Prostate gland (tissue), 2 donors: ENCODE results near the gene AUTS2. TPM values are rescaled to one million over a fixed set of nuclear protein-coding genes. Genes with fewer than 3 reads are reported as not detected.

Experiments
- DNase-seq: peaks from one replicate; pipeline ENCODE4 v3.0.0-alpha.2; 2019; ENCODE audit warnings: low spot score
- H3K27ac ChIP-seq, 2 donors: fragments of 200-600 bp; sonication (generic); 2 replicates each; pipeline ENCODE4 v1.5.1; 2017 to 2019
- H3K27me3 ChIP-seq: fragments of 200-600 bp; sonication (generic); replicated peaks from 2 replicates; pipeline ENCODE4 v1.5.1; 2019; ENCODE audit not compliant: insufficient read depth
- H3K36me3 ChIP-seq, 2 donors: fragments of 200-600 bp; sonication (generic); 1 replicate in 1 of 2; 2 replicates in 1 of 2; pipeline versions ENCODE4 v1.5.1 to v1.8.1; 2017 to 2019
- H3K4me1 ChIP-seq: fragments of 200-600 bp; sonication (generic); replicated peaks from 2 replicates; pipeline ENCODE4 v1.5.1; 2019
- H3K4me3 ChIP-seq, 2 donors: fragments of 200-600 bp; sonication (generic); 2 replicates each; pipeline ENCODE4 v1.5.1; 2017 to 2019
- H3K9me3 ChIP-seq: fragments of 200-600 bp; sonication (generic); 2 replicates; pipeline ENCODE4 v1.5.1; 2017
- POLR2A ChIP-seq: fragments of 450-650 bp; IDR thresholded peaks from one replicate; pipeline ENCODE4 v1.6.1; 2016; ENCODE audit warnings: antibody characterized with exemption, mild to moderate bottlenecking
- POLR2AphosphoS5 ChIP-seq: sonication (generic); formaldehyde crosslinking; IDR thresholded peaks from one replicate; pipeline ENCODE4 v1.6.1; 2017; ENCODE audit warnings: antibody characterized with exemption
- WGBS: methylation state at CpG from one replicate; pipeline ENCODE4 v1.1.5; 2018; 5-methylcytosine and 5-hydroxymethylcytosine counted together
- intact Hi-C: fragments of 100-400 bp; cut with DNase I; formaldehyde crosslinking; loops from one replicate; pipeline ENCODE4 v1.14.2; 2022
- total RNA-seq, 2 donors: library from RNA; depleted of rRNA; stranded (reverse); fragments of >200 nt; gene quantifications; one replicate each; pipeline ENCODE4 v1.1.0, GENCODE V29; 2016
- TF ChIP-seq, protein P1 (sequence below), 4 experiments: fragments of 200-600 bp in 2 of 4; fragments of 450-650 bp in 2 of 4; sonication (generic) in 2 of 4; IDR thresholded peaks; 1 replicate in 3 of 4; 2 replicates in 1 of 4; pipeline ENCODE4 v1.5.1; 2016 to 2019; ENCODE audit warnings: antibody characterized with exemption in 4 of 4, mild to moderate bottlenecking in 2 of 4, moderate library complexity in 2 of 4

The AUTS2 gene
- total RNA-seq, 2 donors from 2014 or later, result 25.0 to 55.2 TPM

DNA sequence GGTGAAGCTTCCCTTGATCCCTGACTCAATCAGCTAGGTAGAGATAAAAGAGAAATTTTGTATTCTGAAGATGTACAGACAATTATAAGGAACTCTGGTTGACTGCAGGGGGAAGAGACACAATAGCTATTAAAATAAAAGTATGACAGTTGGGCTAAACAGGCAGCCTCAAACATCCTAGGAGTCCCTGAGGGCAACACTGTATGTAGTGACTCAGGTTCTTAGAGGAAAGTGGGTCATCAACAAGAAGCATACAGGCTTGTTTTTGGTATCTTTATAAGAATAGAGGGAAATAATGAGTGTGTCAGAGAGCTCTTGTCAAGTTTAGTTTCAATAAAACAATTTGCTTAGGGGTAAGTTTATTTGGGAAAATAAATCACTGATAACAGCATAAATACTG is 150.3 kb downstream of the AUTS2 start:
- Histone ChIP-seq H3K4me1 (no peaks in the 10 kb centered on the region), H3K27me3 (no peaks in the 10 kb centered on the region), H3K27ac (no peak overlapping the region), H3K4me3 (no peak overlapping the region), H3K36me3 (no peaks in the 10 kb centered on the region), H3K9me3 (no peaks in the 10 kb centered on the region)
- DNase-seq, result no peak
- TF ChIP-seq, protein P1, sequence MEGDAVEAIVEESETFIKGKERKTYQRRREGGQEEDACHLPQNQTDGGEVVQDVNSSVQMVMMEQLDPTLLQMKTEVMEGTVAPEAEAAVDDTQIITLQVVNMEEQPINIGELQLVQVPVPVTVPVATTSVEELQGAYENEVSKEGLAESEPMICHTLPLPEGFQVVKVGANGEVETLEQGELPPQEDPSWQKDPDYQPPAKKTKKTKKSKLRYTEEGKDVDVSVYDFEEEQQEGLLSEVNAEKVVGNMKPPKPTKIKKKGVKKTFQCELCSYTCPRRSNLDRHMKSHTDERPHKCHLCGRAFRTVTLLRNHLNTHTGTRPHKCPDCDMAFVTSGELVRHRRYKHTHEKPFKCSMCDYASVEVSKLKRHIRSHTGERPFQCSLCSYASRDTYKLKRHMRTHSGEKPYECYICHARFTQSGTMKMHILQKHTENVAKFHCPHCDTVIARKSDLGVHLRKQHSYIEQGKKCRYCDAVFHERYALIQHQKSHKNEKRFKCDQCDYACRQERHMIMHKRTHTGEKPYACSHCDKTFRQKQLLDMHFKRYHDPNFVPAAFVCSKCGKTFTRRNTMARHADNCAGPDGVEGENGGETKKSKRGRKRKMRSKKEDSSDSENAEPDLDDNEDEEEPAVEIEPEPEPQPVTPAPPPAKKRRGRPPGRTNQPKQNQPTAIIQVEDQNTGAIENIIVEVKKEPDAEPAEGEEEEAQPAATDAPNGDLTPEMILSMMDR (IDR thresholded peaks at IDR 0.05), result no peak
- intact Hi-C loops, result no loop called here

DNA sequence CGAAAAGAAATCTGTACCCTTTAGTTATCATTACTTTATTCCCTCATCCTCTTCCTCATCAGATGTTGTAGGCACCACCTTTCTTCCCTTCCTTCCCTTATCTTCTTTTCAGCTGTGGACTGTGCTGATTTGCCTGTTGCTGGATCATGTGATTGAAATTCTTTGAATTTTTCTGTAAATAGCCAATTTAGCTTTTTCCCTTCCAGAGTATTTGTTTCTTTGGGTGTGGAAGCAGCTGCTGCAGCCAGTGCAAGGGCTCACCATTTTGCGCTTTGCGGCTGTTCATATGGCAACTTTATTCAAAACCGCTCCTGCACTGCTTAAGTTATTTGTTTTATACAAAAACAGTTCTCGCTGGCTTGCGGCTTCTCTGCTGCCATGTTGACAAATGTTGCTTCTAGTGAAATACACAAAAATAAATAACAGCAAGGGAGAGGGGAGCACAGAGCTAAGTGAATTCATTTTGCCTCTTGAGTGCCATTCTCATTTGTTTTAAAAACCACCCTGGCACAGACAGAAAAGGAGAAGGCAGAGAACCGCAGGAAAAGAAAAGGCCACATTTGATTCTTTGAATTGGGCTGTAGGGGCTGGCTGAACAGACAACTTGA is 151.2 kb downstream of the AUTS2 start:
- intact Hi-C loops, result no loop called here
- no peaks in the 10 kb centered on the region for H3K4me1 ChIP-seq
- TF ChIP-seq POLR2AphosphoS5 (no peak), POLR2A (no peak)
- TF ChIP-seq, protein P1 (IDR thresholded peaks at IDR 0.05), result no peak
- 95% methylated on average over 7 of the region's 7 CpGs for WGBS
- no peak overlapping the region for H3K27ac ChIP-seq
- no peaks in the 10 kb centered on the region for H3K27me3 ChIP-seq
- no peaks in the 10 kb centered on the region for H3K36me3 ChIP-seq
- no peaks in the 10 kb centered on the region for H3K9me3 ChIP-seq
- no peak for DNase-seq
- H3K4me3 ChIP-seq, result no peak overlapping the region

DNA sequence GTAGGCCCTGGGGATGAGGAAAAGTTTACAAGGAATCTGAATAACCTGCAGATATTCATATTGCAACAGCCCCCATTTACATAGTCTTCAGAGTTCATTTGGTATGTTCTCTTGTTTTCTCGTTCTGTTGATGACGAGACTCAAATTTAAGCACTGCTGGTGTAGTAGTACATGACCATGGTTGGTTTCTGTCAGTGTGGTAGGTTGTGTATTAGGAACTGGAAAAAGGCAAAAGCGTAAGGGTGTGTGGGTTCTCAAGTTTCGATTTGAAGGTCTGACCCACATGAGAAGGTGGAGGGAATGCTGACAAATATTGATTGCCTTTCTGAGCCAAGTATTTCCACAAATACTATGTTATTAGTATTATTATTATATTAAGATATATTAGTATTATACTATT is 151.7 kb downstream of the AUTS2 start:
- WGBS, result 98% methylated on average over 4 of the region's 4 CpGs
- intact Hi-C loops, result no loop called here

DNA sequence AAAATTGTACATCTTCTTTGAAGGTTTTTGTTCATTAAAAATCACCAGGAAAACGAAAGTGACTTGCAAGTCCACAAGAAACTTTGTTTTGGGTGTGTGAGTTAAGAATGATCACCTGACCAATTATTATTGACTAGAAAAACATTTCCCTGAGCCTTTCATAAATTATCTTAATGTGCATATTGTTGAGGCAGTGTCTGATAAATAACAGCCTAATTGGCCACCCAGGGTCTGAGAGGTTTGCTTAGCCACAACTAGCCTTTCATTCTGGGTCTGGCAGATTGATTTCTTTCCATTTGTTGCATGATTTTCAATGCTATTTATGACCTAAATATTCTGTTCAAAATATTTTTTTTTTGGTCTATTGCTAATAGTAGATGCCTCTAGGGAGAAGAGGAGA is 152.8 kb downstream of the AUTS2 start:
- WGBS, result 88% methylated on average over 1 of the region's 1 CpG
- no peaks in the 10 kb centered on the region for H3K9me3 ChIP-seq
- no peak overlapping the region for H3K4me3 ChIP-seq
- H3K27me3 ChIP-seq, result no peaks in the 10 kb centered on the region
- intact Hi-C loops, result no loop called here
- TF ChIP-seq POLR2A (no peak), POLR2AphosphoS5 (no peak)
- TF ChIP-seq, protein P1 (IDR thresholded peaks at IDR 0.05), result no peak
- no peaks in the 10 kb centered on the region for H3K36me3 ChIP-seq
- DNase-seq, result no peak
- no peak overlapping the region for H3K27ac ChIP-seq
- no peaks in the 10 kb centered on the region for H3K4me1 ChIP-seq

More for the DNA sequence above, 151.7 kb downstream of the AUTS2 start:
- no peak overlapping the region for H3K4me3 ChIP-seq
- no peak for TF ChIP-seq POLR2AphosphoS5
- TF ChIP-seq, protein P1 (IDR thresholded peaks at IDR 0.05), result no peak
- no peak for TF ChIP-seq POLR2A
- no peak overlapping the region for H3K27ac ChIP-seq
- H3K36me3 ChIP-seq, result no peaks in the 10 kb centered on the region
- no peaks in the 10 kb centered on the region for H3K9me3 ChIP-seq
- no peaks in the 10 kb centered on the region for H3K4me1 ChIP-seq
- no peak for DNase-seq
- H3K27me3 ChIP-seq, result no peaks in the 10 kb centered on the region

DNA sequence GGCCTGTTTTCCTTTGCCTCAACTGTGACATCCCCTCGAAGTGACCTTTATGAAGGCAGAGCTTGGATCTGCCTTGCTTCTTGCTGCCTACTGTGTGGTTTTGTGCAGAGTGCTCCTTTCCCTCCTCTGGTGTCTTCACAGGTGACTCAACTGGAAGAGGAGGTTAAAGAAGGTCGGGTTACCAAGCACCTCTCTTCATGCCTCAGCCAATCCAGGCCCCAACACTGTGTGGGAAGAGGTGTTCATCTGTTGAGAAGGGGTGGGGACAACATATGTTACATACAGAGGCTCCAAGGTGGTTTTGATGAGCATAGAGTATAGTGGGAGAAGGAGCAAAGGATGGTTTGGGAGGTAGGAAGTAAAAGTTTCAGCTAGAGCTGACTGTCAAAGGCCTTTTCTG is 155.7 kb downstream of the AUTS2 start:
- TF ChIP-seq, protein P1 (IDR thresholded peaks at IDR 0.05), result no peak
- TF ChIP-seq POLR2AphosphoS5 (no peak), POLR2A (no peak)
- WGBS, result 81% methylated on average over 2 of the region's 2 CpGs
- Histone ChIP-seq H3K4me1 (no peaks in the 10 kb centered on the region), H3K36me3 (no peaks in the 10 kb centered on the region), H3K27me3 (no peaks in the 10 kb centered on the region), H3K9me3 (no peaks in the 10 kb centered on the region), H3K27ac (no peak overlapping the region), H3K4me3 (no peak overlapping the region)
- no peak for DNase-seq
- intact Hi-C loops, result no loop called here
